Adrenal gland (tissue), 12 donors: ENCODE results near the gene NFATC1. TPM values are rescaled to one million over a fixed set of nuclear protein-coding genes. Genes with fewer than 3 reads are reported as not detected.

ENCODE experiments used
- DNase-seq, 7 donors: peaks; one replicate each; pipeline ENCODE4 v3.0.0-alpha.2; 2019 to 2020
- H3K27ac ChIP-seq, 5 donors: fragments of 200-600 bp; sonication (generic) in 4 of 5; 1 replicate in 3 of 5; 2 replicates in 2 of 5; pipeline versions ENCODE4 v1.5.1 to v1.8.0; 2016 to 2020; ENCODE audit warnings: mild to moderate bottlenecking in 1 of 5
- H3K27me3 ChIP-seq: fragments of 200-600 bp; 2 replicates; pipeline ENCODE4 v1.8.0; 2021
- H3K36me3 ChIP-seq, 2 donors: fragments of 200-600 bp; replicated peaks in 1 of 2; 1 replicate in 1 of 2; 2 replicates in 1 of 2; pipeline versions ENCODE4 v1.5.1 to v1.8.0; 2018 to 2022
- H3K4me1 ChIP-seq, 2 donors: fragments of 200-600 bp; replicated peaks in 1 of 2; 1 replicate in 1 of 2; 2 replicates in 1 of 2; pipeline versions ENCODE4 v1.5.1 to v1.8.0; 2018 to 2021
- H3K4me3 ChIP-seq, 4 donors: fragments of 200-600 bp; sonication (generic) in 3 of 4; one replicate each; pipeline ENCODE4 v1.5.1; 2016 to 2018
- H3K9me3 ChIP-seq, 3 donors: fragments of 200-600 bp; sonication (generic) in 1 of 3; replicated peaks in 1 of 3; 1 replicate in 2 of 3; 2 replicates in 1 of 3; pipeline versions ENCODE4 v1.5.1 to v1.8.0; 2016 to 2021
- CTCF ChIP-seq, 6 experiments: fragments of 450-650 bp in 4 of 6; fragments of 200-600 bp in 2 of 6; sonication (generic) in 1 of 6; IDR thresholded peaks; 1 replicate in 5 of 6; 2 replicates in 1 of 6; pipeline versions ENCODE4 v1.5.1 to v1.8.0; 2016 to 2021; ENCODE audit warnings: antibody characterized with exemption in 6 of 6, mild to moderate bottlenecking in 2 of 6, moderate library complexity in 1 of 6
- POLR2A ChIP-seq, 2 donors: fragments of 450-650 bp; IDR thresholded peaks; one replicate each; pipeline ENCODE4 v1.6.1; 2017; ENCODE audit warnings: antibody characterized with exemption in 2 of 2, mild to moderate bottlenecking in 2 of 2, moderate library complexity in 1 of 2
- WGBS, 4 donors: extraction: QIAGEN DNeasy Blood & Tissue Kit in 2 of 4; methylation state at CpG; one replicate each; pipeline versions ENCODE4 v1.1.5 to v1.1.7; 2013 to 2017; 5-methylcytosine and 5-hydroxymethylcytosine counted together
- intact Hi-C, 2 donors: fragments of 100-400 bp; cut with DNase I; formaldehyde crosslinking; loops; one replicate each; pipeline versions ENCODE4 v1.14.1 to v1.15.0; 2022 to 2023
- polyA plus RNA-seq, 3 donors: library from polyadenylated mRNA; stranded (reverse); fragments of 200-250 nt in 2 of 3; fragments of 350-450 nt in 1 of 3; fragmentation: Illumina TruSeq in 1 of 3; extraction: RNeasy Lipid Tissue Mini Kit (QIAGEN cat#74804) in 1 of 3; gene quantifications; one replicate each; pipeline ENCODE4 v1.2.3, GENCODE V29; 2013 to 2014
- total RNA-seq, 9 donors: library from RNA; depleted of rRNA in 4 of 9; stranded (reverse); fragments of >200 nt in 4 of 9; fragments of 120-200 nt in 1 of 9; fragmentation: NEBNext Ultra II Directional in 1 of 9; extraction: Animal tissue kit (Norgen Biotek cat#: 25700) in 1 of 9; gene quantifications; one replicate each; pipeline versions ENCODE4 v1.1.0 to v1.2.4, GENCODE V29; 2013 to 2023
- donor health status: healthy with polysubstance abuse.
- donor health status: Bipolar disorder and iron deficiency.
- donor health status: DM: yes; HTN: yes; CAD: no.
- donor health status: DM: no; HTN: no; CAD: no.
- donor health status: DM: no; HTN: no; CAD: no.
- donor health status: DM: yes; HTN: yes; CAD: no.

Gene NFATC1
- total and polyA plus RNA-seq, 12 donors = 0.50 to 20.9 (median 6.7) TPM

- Histone ChIP-seq H3K27me3 (no peaks in the 10 kb centered on the region), H3K36me3 (no peaks in the 10 kb centered on the region), H3K9me3 (peaks cover 0 to 4% (median 0%) of the 10 kb centered on the region in 3 donors), H3K4me1 (no peaks in the 10 kb centered on the region), H3K4me3 (no peak overlapping the region), H3K27ac (no peak overlapping the region)
- intact Hi-C loops = no loop called here
- peak in 1 of 7 donors; percentile 4 for DNase-seq
- TF ChIP-seq CTCF (IDR thresholded peaks at IDR 0.05) = no peak
- TF ChIP-seq POLR2A (IDR thresholded peaks at IDR 0.05) = no peak
- 80 to 87% (median 83%) methylated on average over 18 of the region's 18 CpGs for WGBS, 4 donors
These were observed 174.0 kb downstream of the NFATC1 start for GRCh38 chr18:79569720-79570119.

DNA sequence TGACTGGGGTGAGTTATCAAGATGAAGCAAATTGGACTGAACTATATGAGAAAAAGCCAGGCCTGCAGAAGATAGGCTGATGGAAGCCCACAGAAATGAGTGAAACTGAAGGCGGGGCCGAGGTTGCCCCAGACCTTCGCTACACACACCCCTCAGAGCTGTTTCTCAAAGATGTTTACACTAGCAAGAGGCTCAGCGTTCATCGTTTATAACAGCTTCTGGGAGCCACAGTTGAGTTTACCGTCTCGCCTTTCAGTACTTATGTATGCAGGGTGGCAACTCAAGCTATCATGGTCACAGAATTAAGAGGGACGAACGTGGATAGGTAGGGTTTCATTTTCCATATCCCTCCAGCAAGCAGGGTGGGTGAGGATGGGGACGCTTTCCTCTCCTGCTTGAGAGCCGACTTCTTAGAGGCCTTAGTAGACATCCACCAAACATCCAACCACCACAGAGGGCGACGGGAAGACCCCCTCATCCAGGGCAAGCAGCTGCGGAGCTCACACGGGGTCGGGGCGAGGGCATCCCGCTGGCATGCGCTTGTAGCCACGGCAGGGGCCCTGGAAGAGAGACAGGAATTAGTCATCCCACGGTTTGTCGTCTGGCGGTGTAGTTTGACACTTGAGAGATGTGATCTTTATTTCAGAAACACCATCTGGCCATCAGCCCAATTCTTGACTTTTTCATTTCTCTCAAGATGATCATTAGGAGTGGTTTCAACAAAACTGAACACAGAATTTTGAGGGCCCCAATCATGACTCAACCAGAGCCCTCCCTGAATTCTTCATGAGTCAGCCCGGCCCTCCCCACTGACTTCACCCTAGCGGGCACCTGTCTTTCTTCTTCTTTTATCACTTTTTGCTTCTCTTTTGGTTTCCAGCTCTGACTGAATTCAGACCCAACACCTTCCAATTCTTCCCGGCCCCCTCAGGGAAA lies 174.8 kb downstream of the NFATC1 start:
- TF ChIP-seq CTCF (IDR thresholded peaks at IDR 0.05) (no peak), POLR2A (IDR thresholded peaks at IDR 0.05) (no peak)
- Histone ChIP-seq H3K4me3 (no peak overlapping the region), H3K9me3 (peaks cover 0 to 4% (median 0%) of the 10 kb centered on the region in 3 donors), H3K4me1 (no peaks in the 10 kb centered on the region), H3K27me3 (no peaks in the 10 kb centered on the region), H3K27ac (no peak overlapping the region), H3K36me3 (no peaks in the 10 kb centered on the region)
- peak in 3 of 7 donors; percentile 7 to 10 (median 8) for DNase-seq
- whole genome bisulfite sequencing, 4 donors = 58 to 79% (median 68%) methylated on average over 25 to 26 of the region's 26 CpGs
- intact Hi-C loops = no loop called here

GRCh38 chr18:79571211-79572092 lies 175.7 kb downstream of the NFATC1 start:
- H3K4me1 ChIP-seq = peaks cover 0 to under 1% of the 10 kb centered on the region in 2 donors
- no peak for TF ChIP-seq POLR2A (IDR thresholded peaks at IDR 0.05)
- no peak for TF ChIP-seq CTCF (IDR thresholded peaks at IDR 0.05)
- H3K4me3 ChIP-seq = no peak overlapping the region
- intact Hi-C loops = no loop called here
- no peaks in the 10 kb centered on the region for H3K27me3 ChIP-seq
- H3K27ac ChIP-seq = no peak overlapping the region
- peaks cover 0 to 4% (median 0%) of the 10 kb centered on the region in 3 donors for H3K9me3 ChIP-seq
- peak in 2 of 7 donors; percentile 7 to 8 for DNase-seq
- 85 to 91% (median 88%) methylated on average over 20 to 38 of the region's 38 CpGs for WGBS, 4 donors
- H3K36me3 ChIP-seq = no peaks in the 10 kb centered on the region
